Fibroblast of lung (primary cell): ENCODE results near the gene MYO6.

Experiments
- EZH2 ChIP-seq: IDR thresholded peaks from 2 replicates; pipeline ENCODE4 v1.5.1; 2012; ENCODE audit warnings: low read length, control low read depth, mild to moderate bottlenecking; ENCODE audit errors: missing control alignments
- TF ChIP-seq, protein P1 (sequence below), 2 donors: IDR thresholded peaks in 1 of 2; conservative IDR thresholded peaks in 1 of 2; 1 replicate in 1 of 2; 2 replicates in 1 of 2; pipeline ENCODE4 v1.5.1; 2011 to 2012; ENCODE audit warnings: low read length in 2 of 2, control low read depth in 1 of 2, inconsistent platforms in 1 of 2, low read depth in 1 of 2, mild to moderate bottlenecking in 1 of 2

- TF ChIP-seq, protein P1, sequence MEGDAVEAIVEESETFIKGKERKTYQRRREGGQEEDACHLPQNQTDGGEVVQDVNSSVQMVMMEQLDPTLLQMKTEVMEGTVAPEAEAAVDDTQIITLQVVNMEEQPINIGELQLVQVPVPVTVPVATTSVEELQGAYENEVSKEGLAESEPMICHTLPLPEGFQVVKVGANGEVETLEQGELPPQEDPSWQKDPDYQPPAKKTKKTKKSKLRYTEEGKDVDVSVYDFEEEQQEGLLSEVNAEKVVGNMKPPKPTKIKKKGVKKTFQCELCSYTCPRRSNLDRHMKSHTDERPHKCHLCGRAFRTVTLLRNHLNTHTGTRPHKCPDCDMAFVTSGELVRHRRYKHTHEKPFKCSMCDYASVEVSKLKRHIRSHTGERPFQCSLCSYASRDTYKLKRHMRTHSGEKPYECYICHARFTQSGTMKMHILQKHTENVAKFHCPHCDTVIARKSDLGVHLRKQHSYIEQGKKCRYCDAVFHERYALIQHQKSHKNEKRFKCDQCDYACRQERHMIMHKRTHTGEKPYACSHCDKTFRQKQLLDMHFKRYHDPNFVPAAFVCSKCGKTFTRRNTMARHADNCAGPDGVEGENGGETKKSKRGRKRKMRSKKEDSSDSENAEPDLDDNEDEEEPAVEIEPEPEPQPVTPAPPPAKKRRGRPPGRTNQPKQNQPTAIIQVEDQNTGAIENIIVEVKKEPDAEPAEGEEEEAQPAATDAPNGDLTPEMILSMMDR (conservative IDR thresholded peaks at IDR 0.05 in 1 of 2, IDR thresholded peaks at IDR 0.05 in 1 of 2; ENCODE audit: low read depth in 1 of 2, low read length in 2 of 2), result no peak
- TF ChIP-seq EZH2, result no peak
Observed at GRCh38 chr6:75830959-75831885, 82.2 kb downstream of the MYO6 start.
